Panc1 (cell line): ENCODE results near the gene RGS14. TPM values are rescaled to one million over a fixed set of nuclear protein-coding genes. Genes with fewer than 3 reads are reported as not detected.

ENCODE experiments used
- ATAC-seq: fragments of 200-7000 bp; cut with Tn5 transposase; 2 replicates; pipeline ENCODE4 v1.9.1; 2020; ENCODE audit warnings: mild to moderate bottlenecking, moderate library complexity
- BruUV-seq: library from RNA; stranded (reverse); fragments of 400-500 nt; replicated peaks from 2 replicates; lab custom pipeline; 2021; lab: Mats Ljungman, UMichigan
- CTCF ChIA-PET: fragments of 300-600 bp; sonication (Branson Sonifier 250); formaldehyde crosslinking; loops from one replicate; lab custom pipeline; 2022; ENCODE audit warnings: antibody characterized with exemption; lab: Charles Lee
- POLR2A ChIA-PET: fragments of 300-600 bp; sonication (Branson Sonifier 250); formaldehyde crosslinking; loops from one replicate; lab custom pipeline; 2022; ENCODE audit warnings: antibody characterized with exemption; lab: Charles Lee
- DNase-seq: peaks from one replicate; pipeline ENCODE4 v3.0.0-alpha.2; 2010; ENCODE audit warnings: low read depth, low spot score
- H3K27ac ChIP-seq: 2 replicates; pipeline ENCODE4 v1.5.1; 2011; ENCODE audit warnings: mild to moderate bottlenecking, low read length, inconsistent platforms
- H3K27me3 ChIP-seq: fragments of 200-500 bp; sonication (Bioruptor generic); 2 replicates; pipeline ENCODE4 v1.6.0; 2014; ENCODE audit warnings: low read length, inconsistent platforms; ENCODE audit not compliant: control insufficient read depth, insufficient read depth
- H3K36me3 ChIP-seq: fragments of 200-500 bp; sonication (Bioruptor generic); 2 replicates; pipeline ENCODE4 v1.5.1; 2014; ENCODE audit warnings: inconsistent platforms, mild to moderate bottlenecking, low read length, moderate library complexity; ENCODE audit not compliant: control insufficient read depth, insufficient read depth
- H3K4me1 ChIP-seq: 2 replicates; pipeline ENCODE4 v1.5.1; 2011; ENCODE audit warnings: inconsistent platforms, mild to moderate bottlenecking, low read length, moderate library complexity; ENCODE audit not compliant: control insufficient read depth, insufficient read depth
- H3K4me3 ChIP-seq, 2 experiments: 2 replicates each; pipeline ENCODE4 v1.5.1; 2011 to 2012; ENCODE audit warnings: low read depth in 2 of 2, low read length in 2 of 2, mild to moderate bottlenecking in 2 of 2, inconsistent platforms in 1 of 2, moderate library complexity in 1 of 2
- H3K9me3 ChIP-seq: fragments of 200-500 bp; sonication (Bioruptor generic); 2 replicates; pipeline ENCODE4 v1.5.1; 2014; ENCODE audit warnings: low read depth, mild to moderate bottlenecking, inconsistent platforms, low read length, moderate library complexity; ENCODE audit not compliant: control insufficient read depth, insufficient read depth
- POLR2AphosphoS5 ChIP-seq: IDR thresholded peaks from 2 replicates; pipeline ENCODE4 v1.6.1; 2012; ENCODE audit warnings: mild to moderate bottlenecking, low read depth, low read length, moderate library complexity
- SIN3A ChIP-seq: IDR thresholded peaks from 2 replicates; pipeline ENCODE4 v1.6.1; 2012; ENCODE audit warnings: low read depth, mild to moderate bottlenecking, low read length, moderate library complexity, borderline replicate concordance; ENCODE audit not compliant: insufficient read depth
- TCF7L2 ChIP-seq: IDR thresholded peaks from 2 replicates; pipeline ENCODE4 v1.6.1; 2011; ENCODE audit warnings: mild to moderate bottlenecking, low read depth, low read length, inconsistent platforms
- in situ Hi-C: cut with HindIII; loops from 2 replicates; pipeline ENCODE4 v1.10.0; 2016; ENCODE audit warnings: low sequenced_read_pairs, low pct_unique_long_range_greater_than_20kb
- intact Hi-C: fragments of 100-400 bp; cut with micrococcal nuclease; formaldehyde crosslinking; loops from one replicate; pipeline ENCODE4 v1.10.0; 2022; ENCODE audit not compliant: unreplicated experiment
- total RNA-seq: library from RNA; stranded (reverse); gene quantifications from one replicate; pipeline ENCODE4 v1.2.1, GENCODE V29; 2021; ENCODE audit not compliant: unreplicated experiment
- TF ChIP-seq, protein P1 (sequence below), 2 experiments: IDR thresholded peaks; 2 replicates each; pipeline ENCODE4 v1.6.1; 2011 to 2012; ENCODE audit warnings: low read depth in 2 of 2, control low read depth in 1 of 2, low read length in 1 of 2, mild to moderate bottlenecking in 1 of 2, moderate library complexity in 1 of 2; ENCODE audit not compliant: insufficient read depth in 1 of 2
- TF ChIP-seq, protein P2 (sequence below): fragments of 450-650 bp; IDR thresholded peaks from 2 replicates; pipeline ENCODE4 v1.5.1; 2017; ENCODE audit warnings: mild to moderate bottlenecking

The RGS14 gene
- total RNA-seq, 1 experiment from 2014 or later: 13.5 TPM

DNA sequence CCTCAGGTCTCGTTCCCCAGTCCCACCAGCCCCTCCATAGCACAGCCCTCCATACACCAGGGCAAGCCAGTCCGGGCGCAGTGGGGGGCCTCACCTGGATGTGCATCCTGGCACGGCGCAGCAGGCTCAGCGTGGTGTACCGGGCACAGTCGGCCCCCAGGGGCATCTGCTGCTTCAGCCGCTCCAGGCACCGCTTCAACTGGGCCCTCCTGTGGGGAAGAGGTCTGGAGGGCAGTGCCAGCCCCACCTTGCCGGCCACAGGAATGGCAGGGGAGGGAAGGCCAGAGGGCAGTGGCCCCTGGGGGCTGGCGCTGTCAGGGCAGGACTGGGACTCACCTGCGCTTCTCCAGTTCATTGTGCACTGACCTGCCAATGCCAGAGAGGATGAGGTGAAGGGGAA, 47.4 kb upstream of the RGS14 start:
- ChIA-PET CTCF (interaction anchor here (0.6 to 2.0 kb wide), 13 partner anchors 8 to 211 kb away, joined by 3 to 11 read pairs (median 4); partner anchors contain the start of gene GRK6), POLR2A (no interaction called here)
- Histone ChIP-seq H3K27me3 (no peaks in the 10 kb centered on the region), H3K27ac (no peak overlapping the region), H3K36me3 (no peaks in the 10 kb centered on the region; the same call in none of the 2 replicates), H3K4me3 (peak overlapping the region in 1 of 2 experiments; percentile 19; a peak in 1 of 4 replicates), H3K4me1 (peaks cover 15% of the 10 kb centered on the region), H3K9me3 (no peaks in the 10 kb centered on the region)
- no peak for DNase-seq
- ATAC-seq: no peak
- no TSS peak for BruUV-seq
- in situ Hi-C loops: no loop called here
- TF ChIP-seq, protein P1, sequence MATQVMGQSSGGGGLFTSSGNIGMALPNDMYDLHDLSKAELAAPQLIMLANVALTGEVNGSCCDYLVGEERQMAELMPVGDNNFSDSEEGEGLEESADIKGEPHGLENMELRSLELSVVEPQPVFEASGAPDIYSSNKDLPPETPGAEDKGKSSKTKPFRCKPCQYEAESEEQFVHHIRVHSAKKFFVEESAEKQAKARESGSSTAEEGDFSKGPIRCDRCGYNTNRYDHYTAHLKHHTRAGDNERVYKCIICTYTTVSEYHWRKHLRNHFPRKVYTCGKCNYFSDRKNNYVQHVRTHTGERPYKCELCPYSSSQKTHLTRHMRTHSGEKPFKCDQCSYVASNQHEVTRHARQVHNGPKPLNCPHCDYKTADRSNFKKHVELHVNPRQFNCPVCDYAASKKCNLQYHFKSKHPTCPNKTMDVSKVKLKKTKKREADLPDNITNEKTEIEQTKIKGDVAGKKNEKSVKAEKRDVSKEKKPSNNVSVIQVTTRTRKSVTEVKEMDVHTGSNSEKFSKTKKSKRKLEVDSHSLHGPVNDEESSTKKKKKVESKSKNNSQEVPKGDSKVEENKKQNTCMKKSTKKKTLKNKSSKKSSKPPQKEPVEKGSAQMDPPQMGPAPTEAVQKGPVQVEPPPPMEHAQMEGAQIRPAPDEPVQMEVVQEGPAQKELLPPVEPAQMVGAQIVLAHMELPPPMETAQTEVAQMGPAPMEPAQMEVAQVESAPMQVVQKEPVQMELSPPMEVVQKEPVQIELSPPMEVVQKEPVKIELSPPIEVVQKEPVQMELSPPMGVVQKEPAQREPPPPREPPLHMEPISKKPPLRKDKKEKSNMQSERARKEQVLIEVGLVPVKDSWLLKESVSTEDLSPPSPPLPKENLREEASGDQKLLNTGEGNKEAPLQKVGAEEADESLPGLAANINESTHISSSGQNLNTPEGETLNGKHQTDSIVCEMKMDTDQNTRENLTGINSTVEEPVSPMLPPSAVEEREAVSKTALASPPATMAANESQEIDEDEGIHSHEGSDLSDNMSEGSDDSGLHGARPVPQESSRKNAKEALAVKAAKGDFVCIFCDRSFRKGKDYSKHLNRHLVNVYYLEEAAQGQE (IDR thresholded peaks at IDR 0.05; ENCODE audit: insufficient read depth in 1 of 2, low read depth in 2 of 2, low read length in 1 of 2): no peak
- TF ChIP-seq TCF7L2 (no peak), SIN3A (no peak), POLR2AphosphoS5 (no peak)
- TF ChIP-seq, protein P2, sequence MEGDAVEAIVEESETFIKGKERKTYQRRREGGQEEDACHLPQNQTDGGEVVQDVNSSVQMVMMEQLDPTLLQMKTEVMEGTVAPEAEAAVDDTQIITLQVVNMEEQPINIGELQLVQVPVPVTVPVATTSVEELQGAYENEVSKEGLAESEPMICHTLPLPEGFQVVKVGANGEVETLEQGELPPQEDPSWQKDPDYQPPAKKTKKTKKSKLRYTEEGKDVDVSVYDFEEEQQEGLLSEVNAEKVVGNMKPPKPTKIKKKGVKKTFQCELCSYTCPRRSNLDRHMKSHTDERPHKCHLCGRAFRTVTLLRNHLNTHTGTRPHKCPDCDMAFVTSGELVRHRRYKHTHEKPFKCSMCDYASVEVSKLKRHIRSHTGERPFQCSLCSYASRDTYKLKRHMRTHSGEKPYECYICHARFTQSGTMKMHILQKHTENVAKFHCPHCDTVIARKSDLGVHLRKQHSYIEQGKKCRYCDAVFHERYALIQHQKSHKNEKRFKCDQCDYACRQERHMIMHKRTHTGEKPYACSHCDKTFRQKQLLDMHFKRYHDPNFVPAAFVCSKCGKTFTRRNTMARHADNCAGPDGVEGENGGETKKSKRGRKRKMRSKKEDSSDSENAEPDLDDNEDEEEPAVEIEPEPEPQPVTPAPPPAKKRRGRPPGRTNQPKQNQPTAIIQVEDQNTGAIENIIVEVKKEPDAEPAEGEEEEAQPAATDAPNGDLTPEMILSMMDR: no peak
- intact Hi-C loops: loop anchor here (10.0 kb wide), 1 partner anchor 144 kb away; no protein-coding TSS in a partner anchor

DNA sequence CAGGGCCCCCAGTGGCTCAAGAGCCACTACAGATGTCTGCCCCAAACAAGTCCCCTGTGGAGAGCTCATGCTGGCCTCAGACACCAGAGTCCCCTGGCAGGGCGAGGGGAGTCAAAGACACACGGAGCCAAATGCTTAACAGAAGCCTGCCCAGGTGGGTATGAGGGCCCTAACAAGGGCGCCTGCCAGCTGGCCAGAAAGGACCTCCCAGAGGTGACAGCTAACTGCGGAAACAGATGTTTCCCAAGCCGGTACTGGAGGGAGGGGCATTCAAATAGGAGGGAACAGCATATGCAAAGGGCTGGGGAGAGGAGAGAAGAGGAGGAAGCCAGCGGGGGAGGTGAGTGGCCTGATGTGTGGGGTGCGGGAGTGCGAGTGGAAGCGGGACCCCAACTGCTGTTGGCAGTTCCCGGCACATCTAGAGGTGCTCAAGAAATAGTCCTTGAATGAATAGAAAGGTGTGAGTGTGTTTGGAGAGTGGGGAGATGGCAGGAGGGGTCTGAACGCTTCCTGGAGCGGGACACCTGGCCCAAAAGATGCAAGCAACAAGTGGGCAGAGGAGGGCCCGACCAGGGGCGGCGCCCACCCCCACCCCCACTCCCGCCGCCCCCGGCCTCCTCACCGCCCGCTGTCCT, 46.9 kb upstream of the RGS14 start:
- no peak for TF ChIP-seq TCF7L2
- TF ChIP-seq POLR2AphosphoS5: no peak
- TF ChIP-seq, protein P2: no peak
- TF ChIP-seq, protein P1 (IDR thresholded peaks at IDR 0.05; ENCODE audit: insufficient read depth in 1 of 2, low read depth in 2 of 2, low read length in 1 of 2): no peak
- no peak for TF ChIP-seq SIN3A
- H3K27ac ChIP-seq: no peak overlapping the region; the same call in 1 of the 2 replicates

More for the DNA sequence above, 46.9 kb upstream of the RGS14 start:
- H3K27me3 ChIP-seq: no peaks in the 10 kb centered on the region
- DNase-seq: no peak
- peaks cover 14% of the 10 kb centered on the region for H3K4me1 ChIP-seq
- peak overlapping the region; percentile 39 to 58 for H3K4me3 ChIP-seq
- in situ Hi-C loops: no loop called here
- no peaks in the 10 kb centered on the region; the same call in none of the 2 replicates for H3K36me3 ChIP-seq
- ATAC-seq: no peak
- ChIA-PET POLR2A (no interaction called here), CTCF (interaction anchor here (1.0 to 2.0 kb wide), 5 partner anchors 8 to 79 kb away, joined by 4 to 8 read pairs (median 5); no protein-coding TSS in a partner anchor)
- no peaks in the 10 kb centered on the region for H3K9me3 ChIP-seq
- BruUV-seq: no TSS peak
- intact Hi-C loops: loop anchor here (10.0 kb wide), 1 partner anchor 144 kb away; no protein-coding TSS in a partner anchor
